Erythroblast (primary cell): Measurements from ENCODE around the gene GOLGA6L9.
"Not testable (repeated sequence)": the region's sequence is repeated elsewhere in the genome, so short reads cannot be mapped to it uniquely, and the experiment has no call there.

ENCODE experiments used
- GATA1 ChIP-seq: IDR thresholded peaks from 2 replicates; pipeline ENCODE4 v1.6.1; 2011; ENCODE audit warnings: low read depth, mild to moderate bottlenecking, control low read depth, low read length, moderate library complexity
- POLR2A ChIP-seq: IDR thresholded peaks from 2 replicates; pipeline ENCODE4 v1.6.1; 2011; ENCODE audit warnings: mild to moderate bottlenecking, low read length

GRCh38 chr15:82420516-82420915 lies 9.1 kb upstream of the GOLGA6L9 start:
- TF ChIP-seq POLR2A, GATA1: not testable (repeated sequence)
